Measurements from ENCODE around the gene GPRC5C.

GPRC5C gene, protein sequence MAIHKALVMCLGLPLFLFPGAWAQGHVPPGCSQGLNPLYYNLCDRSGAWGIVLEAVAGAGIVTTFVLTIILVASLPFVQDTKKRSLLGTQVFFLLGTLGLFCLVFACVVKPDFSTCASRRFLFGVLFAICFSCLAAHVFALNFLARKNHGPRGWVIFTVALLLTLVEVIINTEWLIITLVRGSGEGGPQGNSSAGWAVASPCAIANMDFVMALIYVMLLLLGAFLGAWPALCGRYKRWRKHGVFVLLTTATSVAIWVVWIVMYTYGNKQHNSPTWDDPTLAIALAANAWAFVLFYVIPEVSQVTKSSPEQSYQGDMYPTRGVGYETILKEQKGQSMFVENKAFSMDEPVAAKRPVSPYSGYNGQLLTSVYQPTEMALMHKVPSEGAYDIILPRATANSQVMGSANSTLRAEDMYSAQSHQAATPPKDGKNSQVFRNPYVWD

DNA sequence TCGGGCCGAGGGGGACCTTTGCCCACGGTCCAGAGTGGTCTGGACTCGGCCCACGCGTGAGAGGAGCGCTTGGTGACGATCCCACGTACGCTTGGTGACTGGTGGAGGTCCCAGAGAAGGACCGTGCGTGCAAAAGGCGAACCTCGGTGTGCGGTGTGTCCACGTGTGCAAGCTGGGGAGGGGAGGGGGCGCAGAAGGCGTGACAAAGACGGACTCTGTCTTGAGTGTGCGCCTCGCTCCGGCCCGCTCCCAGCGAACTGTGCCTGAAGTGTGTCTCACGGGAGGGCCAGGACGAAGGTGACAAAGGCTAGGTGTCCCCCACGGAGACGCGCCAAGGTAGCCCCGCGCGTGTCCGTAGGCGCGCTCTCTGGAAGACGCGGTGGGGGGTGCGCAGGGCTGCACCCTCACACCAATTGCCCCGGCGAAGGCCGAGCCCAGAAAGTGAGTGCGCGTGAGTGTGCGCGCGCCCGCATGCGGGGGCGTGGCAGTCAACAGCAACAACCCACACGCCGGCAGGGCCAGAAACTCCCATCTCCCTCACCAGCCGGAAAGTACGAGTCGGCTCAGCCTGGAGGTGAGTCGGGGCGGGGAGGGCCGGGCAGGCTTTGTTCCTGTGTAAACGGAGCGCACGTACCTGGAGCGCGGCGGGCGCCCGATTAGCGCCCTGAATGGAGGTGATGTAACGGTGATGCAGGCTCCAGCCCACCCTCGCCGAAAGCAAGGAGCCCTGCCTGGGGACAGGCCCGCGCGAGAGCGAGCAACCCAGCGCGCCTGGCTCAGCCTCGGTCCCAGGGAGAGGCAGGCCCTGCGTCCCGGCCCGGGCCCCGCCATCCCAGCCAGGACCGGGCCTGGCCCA lies at the start of gene GPRC5C:
GPRC5C (plus strand) TSS at position 521 of the 856 bp plus-strand sequence. CDS start 7,689 bp downstream, outside the sequence.
- DNase-seq (ENCODE audit: low read depth in 2 of 2): peak in 1 of 2 donors; percentile 76
- TF ChIP-seq, protein P1, sequence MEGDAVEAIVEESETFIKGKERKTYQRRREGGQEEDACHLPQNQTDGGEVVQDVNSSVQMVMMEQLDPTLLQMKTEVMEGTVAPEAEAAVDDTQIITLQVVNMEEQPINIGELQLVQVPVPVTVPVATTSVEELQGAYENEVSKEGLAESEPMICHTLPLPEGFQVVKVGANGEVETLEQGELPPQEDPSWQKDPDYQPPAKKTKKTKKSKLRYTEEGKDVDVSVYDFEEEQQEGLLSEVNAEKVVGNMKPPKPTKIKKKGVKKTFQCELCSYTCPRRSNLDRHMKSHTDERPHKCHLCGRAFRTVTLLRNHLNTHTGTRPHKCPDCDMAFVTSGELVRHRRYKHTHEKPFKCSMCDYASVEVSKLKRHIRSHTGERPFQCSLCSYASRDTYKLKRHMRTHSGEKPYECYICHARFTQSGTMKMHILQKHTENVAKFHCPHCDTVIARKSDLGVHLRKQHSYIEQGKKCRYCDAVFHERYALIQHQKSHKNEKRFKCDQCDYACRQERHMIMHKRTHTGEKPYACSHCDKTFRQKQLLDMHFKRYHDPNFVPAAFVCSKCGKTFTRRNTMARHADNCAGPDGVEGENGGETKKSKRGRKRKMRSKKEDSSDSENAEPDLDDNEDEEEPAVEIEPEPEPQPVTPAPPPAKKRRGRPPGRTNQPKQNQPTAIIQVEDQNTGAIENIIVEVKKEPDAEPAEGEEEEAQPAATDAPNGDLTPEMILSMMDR (IDR thresholded peaks at IDR 0.05; ENCODE audit: low read depth, low read length): no peak
- H3K4me3 ChIP-seq (replicated peaks in 1 of 2; ENCODE audit: low read depth in 2 of 2, low read length in 2 of 2): peak within 1 kb of the TSS; percentile 14 to 69

DNA sequence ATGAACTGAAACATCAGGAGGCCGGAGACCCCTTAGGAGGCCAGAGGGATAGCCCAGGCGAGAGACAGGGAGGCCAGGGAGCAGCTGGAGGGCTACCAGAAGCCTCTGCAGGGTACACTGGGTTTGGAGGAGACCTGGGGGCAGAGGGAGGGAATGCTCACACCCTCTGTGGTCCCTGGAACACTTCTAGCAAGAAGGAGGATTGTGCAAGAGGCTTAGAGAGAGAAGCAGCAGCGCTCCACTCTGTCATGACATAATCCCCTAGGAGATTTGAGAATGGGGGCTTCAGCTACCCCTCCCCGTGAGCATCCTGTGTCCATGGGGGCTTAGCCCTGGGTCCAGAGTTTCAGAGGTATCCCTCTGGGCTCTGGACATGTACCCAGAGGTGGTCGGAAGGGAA lies 48.7 kb upstream of the GPRC5C start:
- TF ChIP-seq, protein P1 (IDR thresholded peaks at IDR 0.05; ENCODE audit: low read depth, low read length): no peak

DNA sequence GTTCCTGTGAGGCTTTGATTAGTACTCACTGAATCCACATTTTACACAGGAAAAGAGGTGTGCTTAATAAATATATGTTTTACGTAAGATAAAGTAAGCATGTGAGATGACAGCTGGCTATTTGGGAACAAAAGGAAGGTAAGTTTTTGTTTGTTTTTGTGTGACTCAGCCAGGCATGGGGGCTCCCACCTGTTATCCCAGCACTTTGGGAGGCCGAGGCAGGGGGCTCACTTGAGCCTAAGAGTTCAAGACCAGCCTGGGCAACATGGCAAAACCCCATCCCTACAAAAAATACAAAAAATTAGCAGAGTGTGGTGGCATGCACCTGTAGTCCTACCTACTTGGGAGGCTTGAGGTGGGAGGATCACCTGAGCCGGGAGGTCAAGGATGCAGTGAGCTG lies 46.7 kb upstream of the GPRC5C start:
- DNase-seq (ENCODE audit: low read depth in 2 of 2): no peak
- TF ChIP-seq, protein P1 (IDR thresholded peaks at IDR 0.05; ENCODE audit: low read depth, low read length): no peak
- H3K4me3 ChIP-seq (replicated peaks in 1 of 2; ENCODE audit: low read depth in 2 of 2, low read length in 2 of 2): no peak overlapping the region

More for the DNA sequence above, 48.7 kb upstream of the GPRC5C start:
- DNase-seq (ENCODE audit: low read depth in 2 of 2): no peak
- no peak overlapping the region for H3K4me3 ChIP-seq (replicated peaks in 1 of 2; ENCODE audit: low read depth in 2 of 2, low read length in 2 of 2)

DNA sequence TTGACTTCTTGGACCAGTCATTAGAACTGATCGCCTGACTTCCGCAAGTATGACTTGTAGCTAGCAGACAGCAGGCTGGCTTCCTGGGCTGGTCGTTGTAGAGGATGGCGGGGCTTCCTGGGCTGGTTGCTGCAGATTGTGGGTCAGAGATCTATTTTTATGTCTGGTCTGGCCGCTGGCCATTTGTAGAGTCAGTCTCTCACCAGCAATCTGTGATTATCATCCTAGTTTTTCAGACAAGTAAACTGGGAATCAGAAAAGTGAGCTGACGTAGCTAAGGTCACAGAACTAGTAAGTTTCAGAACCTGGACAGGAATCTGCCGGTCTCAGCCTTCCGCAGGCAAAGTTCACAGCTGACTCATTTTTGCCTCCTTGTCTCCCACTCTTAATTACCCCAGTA lies 45.5 kb upstream of the GPRC5C start:
- TF ChIP-seq, protein P1 (IDR thresholded peaks at IDR 0.05; ENCODE audit: low read depth, low read length): no peak
- no peak overlapping the region for H3K4me3 ChIP-seq (replicated peaks in 1 of 2; ENCODE audit: low read depth in 2 of 2, low read length in 2 of 2)
- DNase-seq (ENCODE audit: low read depth in 2 of 2): peak; percentile 5 to 65

DNA sequence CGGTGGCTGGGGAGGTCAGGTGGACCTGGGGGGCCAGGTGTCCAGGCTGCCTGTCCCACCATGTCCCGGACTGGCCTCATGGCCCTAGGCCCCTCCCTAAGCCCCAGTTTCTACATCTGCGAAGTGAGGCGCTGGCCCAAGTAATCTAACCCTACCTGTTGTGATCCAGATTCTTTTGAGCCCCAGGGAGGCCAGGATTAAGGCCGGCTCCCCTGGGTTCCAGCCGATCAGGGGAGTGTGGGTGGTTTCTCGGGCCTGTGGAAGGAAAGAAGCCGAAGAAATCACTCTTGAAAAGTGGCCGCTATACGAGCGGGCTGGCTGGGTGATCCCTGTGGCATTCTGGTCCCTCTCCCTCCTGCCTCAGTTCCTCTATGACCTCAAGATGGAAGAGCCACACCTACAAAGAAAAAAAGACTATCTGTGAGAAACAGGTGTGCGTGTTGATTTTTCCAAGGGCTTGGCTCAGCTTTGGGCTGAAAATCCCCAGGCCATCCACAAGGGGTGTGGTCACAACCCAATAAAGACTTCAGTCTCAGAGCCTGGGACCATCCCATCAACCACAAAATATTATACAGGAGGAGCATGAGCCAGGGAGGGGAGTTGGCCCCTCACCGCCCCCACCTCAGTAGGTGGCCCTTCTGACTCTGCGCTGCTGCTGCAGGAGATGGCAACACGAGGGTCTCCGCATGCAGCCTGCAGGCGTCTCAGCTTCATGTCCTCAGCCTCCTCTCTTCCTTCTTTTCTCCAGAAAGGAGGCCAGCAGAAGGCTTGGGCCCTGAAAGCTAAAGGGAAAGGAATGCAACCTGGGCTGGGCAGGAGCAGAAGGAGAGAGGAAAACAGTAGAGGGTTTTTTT lies 44.3 kb upstream of the GPRC5C start:
- H3K4me3 ChIP-seq (replicated peaks in 1 of 2; ENCODE audit: low read depth in 2 of 2, low read length in 2 of 2): no peak overlapping the region
- TF ChIP-seq, protein P1 (IDR thresholded peaks at IDR 0.05; ENCODE audit: low read depth, low read length): no peak
- no peak for DNase-seq (ENCODE audit: low read depth in 2 of 2)

DNA sequence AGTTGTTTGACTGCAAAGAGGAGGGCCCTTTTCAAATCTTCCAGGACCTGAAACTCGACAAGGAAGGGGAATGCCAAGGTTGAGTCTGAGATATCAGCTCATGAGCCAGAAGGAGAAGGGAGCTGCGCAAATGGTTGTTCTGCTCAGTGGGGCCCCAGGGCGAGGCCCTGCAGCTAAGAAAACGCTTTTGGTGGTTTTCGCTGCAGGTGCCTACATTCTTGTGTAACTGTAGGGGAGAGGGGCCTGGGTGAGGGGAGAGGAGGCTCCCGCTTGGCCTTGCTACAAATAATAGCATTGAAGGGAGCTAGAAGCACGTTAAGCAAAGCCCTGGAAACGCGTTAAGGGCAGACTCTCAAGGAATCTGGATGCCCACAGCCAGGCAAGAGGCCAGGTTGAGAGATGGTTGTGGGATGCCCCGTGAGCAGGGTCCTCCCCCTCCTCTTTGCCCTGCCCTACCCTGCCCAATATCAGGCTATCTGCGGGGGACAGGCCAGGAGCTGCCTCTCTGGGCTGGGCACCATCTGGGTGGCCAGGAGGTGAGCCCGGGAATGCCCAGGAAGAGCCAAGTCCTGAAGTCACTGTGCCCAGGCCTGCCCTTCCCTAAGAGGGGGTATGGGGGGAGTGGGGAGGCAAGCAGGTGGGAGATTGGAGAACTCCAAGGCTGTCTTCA lies 42.7 kb upstream of the GPRC5C start:
- TF ChIP-seq, protein P1 (IDR thresholded peaks at IDR 0.05; ENCODE audit: low read depth, low read length): no peak
- no peak overlapping the region for H3K4me3 ChIP-seq (replicated peaks in 1 of 2; ENCODE audit: low read depth in 2 of 2, low read length in 2 of 2)
- no peak for DNase-seq (ENCODE audit: low read depth in 2 of 2)

Data from cardiac fibroblast (primary cell).